HCT116 (cell line): ENCODE results near the gene SDK1. TPM values are rescaled to one million over a fixed set of nuclear protein-coding genes. Genes with fewer than 3 reads are reported as not detected.

Experiments used
- ATAC-seq: fragments of 200-7000 bp; cut with Tn5 transposase; 2 replicates; pipeline ENCODE4 v1.9.1; 2020; ENCODE audit warnings: mild to moderate bottlenecking, moderate library complexity
- BruUV-seq: library from RNA; stranded (reverse); fragments of 400-500 nt; replicated peaks from 2 replicates; lab custom pipeline; 2021; lab: Mats Ljungman, UMichigan
- CTCF ChIA-PET: fragments of 300-600 bp; sonication (Branson Sonifier 250); formaldehyde crosslinking; loops from one replicate; lab custom pipeline; 2021; ENCODE audit warnings: antibody characterized with exemption; lab: Charles Lee
- POLR2A ChIA-PET: fragments of 300-600, 350-600 bp; sonication (Branson Sonifier 250); formaldehyde crosslinking; loops from one replicate; lab custom pipeline; 2021; ENCODE audit warnings: antibody characterized with exemption; lab: Charles Lee
- RAD21 ChIA-PET, 2 experiments: fragments of 300-600 bp; sonication (Branson Sonifier 250); formaldehyde crosslinking; loops; one replicate each; lab custom pipeline; 2023; ENCODE audit warnings: low total read pairs in 2 of 2; ENCODE audit not compliant: uncharacterized antibody in 2 of 2, unreplicated experiment in 2 of 2, low non-redundant PET in 1 of 2; lab: Charles Lee
- DNase-seq: peaks from one replicate; pipeline ENCODE4 v3.0.0-alpha.2; 2010; ENCODE audit warnings: low read depth, low spot score
- H2AFZ ChIP-seq: fragments of 200-600 bp; shearing (Covaris generic), sonication (generic); 2 replicates; pipeline ENCODE4 v1.6.1; 2017; ENCODE audit warnings: low read depth, mixed run types, mixed read lengths, antibody characterized with exemption, low read length; ENCODE audit not compliant: poor library complexity, severe bottlenecking
- H3K27ac ChIP-seq: 2 replicates; pipeline ENCODE4 v1.5.1; 2012; ENCODE audit warnings: low read depth, low read length
- H3K27me3 ChIP-seq: fragments of 200-600 bp; sonication (generic); 2 replicates; pipeline ENCODE4 v1.6.1; 2016; ENCODE audit warnings: mixed run types, low read length, mixed read lengths; ENCODE audit not compliant: insufficient read depth
- H3K36me3 ChIP-seq, 2 experiments: fragments of 200-500 bp in 1 of 2; fragments of 200-600 bp in 1 of 2; sonication (Bioruptor generic) in 1 of 2; sonication (generic) in 1 of 2; 2 replicates each; pipeline versions ENCODE4 v1.5.1 to v1.6.1; 2014 to 2016; ENCODE audit warnings: low read length in 2 of 2, inconsistent platforms in 1 of 2, mixed read lengths in 1 of 2, mixed run types in 1 of 2; ENCODE audit not compliant: insufficient read depth in 2 of 2, control insufficient read depth in 1 of 2
- H3K4me1 ChIP-seq, 2 experiments: fragments of 200-600 bp in 1 of 2; sonication (generic) in 1 of 2; 2 replicates each; pipeline versions ENCODE4 v1.5.1 to v1.6.1; 2012 to 2017; ENCODE audit warnings: low read length in 2 of 2, inconsistent platforms in 1 of 2, mild to moderate bottlenecking in 1 of 2, mixed read lengths in 1 of 2, mixed run types in 1 of 2, moderate library complexity in 1 of 2; ENCODE audit not compliant: insufficient read depth in 2 of 2, control insufficient read depth in 1 of 2
- H3K4me2 ChIP-seq: fragments of 200-600 bp; sonication (generic); 2 replicates; pipeline ENCODE4 v1.6.1; 2017; ENCODE audit warnings: mixed run types, low read length, mixed read lengths
- H3K4me3 ChIP-seq, 2 experiments: fragments of 200-600 bp in 1 of 2; sonication (generic) in 1 of 2; replicated peaks in 1 of 2; 2 replicates each; pipeline ENCODE4 v1.5.1; 2011 to 2016; ENCODE audit warnings: low read length in 2 of 2, control low read depth in 1 of 2, low read depth in 1 of 2, mild to moderate bottlenecking in 1 of 2, mixed read lengths in 1 of 2, mixed run types in 1 of 2
- H3K79me2 ChIP-seq: fragments of 200-600 bp; sonication (generic); 2 replicates; pipeline ENCODE4 v1.6.1; 2017; ENCODE audit warnings: mild to moderate bottlenecking, mixed run types, low read length, moderate library complexity, mixed read lengths; ENCODE audit not compliant: insufficient read depth
- H3K9ac ChIP-seq: fragments of 200-600 bp; sonication (generic); 2 replicates; pipeline ENCODE4 v1.6.1; 2016; ENCODE audit warnings: low read length, mixed read lengths
- H3K9me2 ChIP-seq: fragments of 200-600 bp; sonication (generic), shearing (Covaris generic); 2 replicates; pipeline ENCODE4 v1.6.1; 2017; ENCODE audit warnings: mixed run types, mild to moderate bottlenecking, moderate library complexity; ENCODE audit not compliant: insufficient read depth
- H3K9me3 ChIP-seq, 2 experiments: fragments of 200-500 bp in 1 of 2; fragments of 200-600 bp in 1 of 2; sonication (Bioruptor generic) in 1 of 2; sonication (generic) in 1 of 2; 2 replicates each; pipeline ENCODE4 v1.6.1; 2014 to 2017; ENCODE audit warnings: low read length in 2 of 2, mixed read lengths in 2 of 2, inconsistent platforms in 1 of 2, low read depth in 1 of 2, mild to moderate bottlenecking in 1 of 2, mixed run types in 1 of 2, moderate library complexity in 1 of 2; ENCODE audit not compliant: control insufficient read depth in 1 of 2, insufficient read depth in 1 of 2
- H4K20me1 ChIP-seq: fragments of 200-600 bp; sonication (generic), shearing (Covaris generic); 2 replicates; pipeline ENCODE4 v1.6.1; 2017; ENCODE audit warnings: mixed run types, mild to moderate bottlenecking, moderate library complexity; ENCODE audit not compliant: insufficient read depth
- CBX3 ChIP-seq: IDR thresholded peaks from 2 replicates; pipeline ENCODE4 v1.6.1; 2012; ENCODE audit warnings: low read depth
- CEBPB ChIP-seq: IDR thresholded peaks from 2 replicates; pipeline ENCODE4 v1.6.1; 2012; ENCODE audit warnings: low read depth
- ELF1 ChIP-seq: IDR thresholded peaks from 2 replicates; pipeline ENCODE4 v1.6.1; 2012; ENCODE audit warnings: low read depth, borderline replicate concordance
- FOSL1 ChIP-seq: IDR thresholded peaks from 2 replicates; pipeline ENCODE4 v1.6.1; 2012; ENCODE audit warnings: low read depth
- POLR2A ChIP-seq: IDR thresholded peaks from 2 replicates; pipeline ENCODE4 v1.7.0; 2011; ENCODE audit warnings: borderline replicate concordance; ENCODE audit not compliant: insufficient read depth, insufficient read length; ENCODE audit errors: extremely low read depth
- POLR2AphosphoS5 ChIP-seq: IDR thresholded peaks from 2 replicates; pipeline ENCODE4 v1.6.1; 2011; ENCODE audit warnings: mild to moderate bottlenecking, low read depth, low read length, moderate library complexity
- RAD21 ChIP-seq: IDR thresholded peaks from 2 replicates; pipeline ENCODE4 v1.6.1; 2012; ENCODE audit warnings: low read depth, mild to moderate bottlenecking
- SIN3A ChIP-seq: IDR thresholded peaks from 2 replicates; pipeline ENCODE4 v1.6.1; 2012; ENCODE audit warnings: low read depth
- SRF ChIP-seq: IDR thresholded peaks from 2 replicates; pipeline ENCODE4 v1.6.1; 2012; ENCODE audit warnings: low read depth
- TCF7L2 ChIP-seq: IDR thresholded peaks from 2 replicates; pipeline ENCODE4 v1.7.0; 2011; ENCODE audit warnings: borderline replicate concordance, inconsistent platforms; ENCODE audit not compliant: insufficient read depth, insufficient read length; ENCODE audit errors: extremely low read depth
- YY1 ChIP-seq: IDR thresholded peaks from 2 replicates; pipeline ENCODE4 v1.6.1; 2011; ENCODE audit warnings: low read length, low read depth, moderate library complexity, mild to moderate bottlenecking; ENCODE audit not compliant: insufficient replicate concordance; ENCODE audit errors: extremely low read depth
- ZFX ChIP-seq: fragments of 450-650 bp; IDR thresholded peaks from 2 replicates; pipeline ENCODE4 v1.6.1; 2017
- ZNF274 ChIP-seq: fragments of 200-500 bp; sonication (Bioruptor generic); IDR thresholded peaks from 2 replicates; pipeline ENCODE4 v1.6.1; 2014; ENCODE audit warnings: mild to moderate bottlenecking, low read depth, low read length, inconsistent platforms
- intact Hi-C: fragments of 100-400 bp; cut with micrococcal nuclease; formaldehyde crosslinking; loops from 2 replicates; pipeline ENCODE4 v1.10.0; 2022
- total RNA-seq: library from RNA; stranded (reverse); gene quantifications from one replicate; pipeline ENCODE4 v1.2.1, GENCODE V29; 2021; ENCODE audit not compliant: unreplicated experiment
- TF ChIP-seq, protein P1 (sequence below): IDR thresholded peaks from 2 replicates; pipeline ENCODE4 v1.6.1; 2012

SDK1 gene
- total RNA-seq, 1 experiment from 2014 or later = 0.05 TPM

DNA sequence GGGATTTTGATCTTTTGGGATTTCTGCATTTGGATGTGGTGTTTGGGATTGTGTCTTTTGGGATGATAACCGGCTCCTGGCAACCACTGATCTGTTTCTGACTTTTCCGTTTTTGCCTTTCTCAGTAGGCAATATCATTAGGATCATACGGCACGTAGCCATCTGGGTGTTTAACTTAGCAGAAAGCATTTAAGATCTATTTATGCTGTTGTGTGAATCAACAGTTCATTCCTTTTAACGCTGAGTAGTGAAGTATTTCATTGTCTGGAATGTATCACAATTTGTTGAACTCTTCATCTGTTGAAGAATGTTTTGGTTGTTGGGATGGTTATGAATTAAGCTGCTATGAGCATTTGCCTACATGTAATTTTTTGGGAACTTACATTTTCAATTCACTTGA is 459.6 kb downstream of the SDK1 start (continued):
- no peak for TF ChIP-seq ZFX
- TF ChIP-seq POLR2A = no peak

DNA sequence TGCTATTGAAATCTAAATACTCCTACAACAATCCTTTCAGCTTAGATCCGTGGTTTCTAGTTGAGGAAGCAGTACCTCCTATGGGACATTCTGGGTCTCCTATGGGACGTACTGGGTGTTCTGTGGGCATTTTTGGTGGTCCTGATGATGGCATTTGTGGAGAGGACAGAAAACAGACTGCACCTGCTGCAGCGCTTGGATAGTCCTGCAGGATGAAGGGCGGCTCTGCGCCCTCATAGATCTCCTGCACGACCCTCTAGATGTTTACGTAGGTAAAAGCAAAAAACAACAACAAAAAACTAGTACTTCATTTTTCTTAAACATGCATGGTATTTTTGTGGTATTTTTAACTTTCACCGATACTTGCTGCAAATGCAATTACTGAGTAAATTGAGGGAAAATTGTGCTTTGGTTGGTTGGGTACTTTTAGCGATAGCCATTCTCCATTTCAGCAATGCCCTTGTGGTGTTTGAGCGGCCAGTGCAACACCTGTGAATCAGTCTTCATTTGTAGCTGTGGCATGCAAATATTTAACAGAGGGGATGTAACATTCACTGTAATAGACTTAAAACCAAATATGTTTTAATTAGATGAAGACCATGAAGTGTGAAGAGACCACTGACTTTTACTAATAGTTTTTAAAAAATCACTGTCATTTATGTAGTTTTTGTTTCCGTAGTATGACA is 461.2 kb downstream of the SDK1 start:
- Histone ChIP-seq H3K79me2 (no peaks in the 10 kb centered on the region), H3K27me3 (no peaks in the 10 kb centered on the region), H3K36me3 (no peaks in the 10 kb centered on the region), H3K9me2 (no peaks in the 10 kb centered on the region), H3K4me3 (no peak overlapping the region), H3K9ac (no peak overlapping the region), H2AFZ (no peak overlapping the region), H3K4me1 (no peaks in the 10 kb centered on the region), H3K27ac (no peak overlapping the region), H3K4me2 (no peak overlapping the region), H4K20me1 (no peaks in the 10 kb centered on the region), H3K9me3 (no peaks in the 10 kb centered on the region)
- BruUV-seq = no TSS peak
- DNase-seq (no peak), ATAC-seq (no peak)
- CTCF ChIA-PET = no interaction called here
- RAD21 ChIA-PET = no interaction called here
- TF ChIP-seq ZFX (no peak), CEBPB (no peak), SIN3A (no peak), ZNF274 (no peak), CBX3 (no peak), RAD21 (no peak), SRF (no peak), ELF1 (no peak), FOSL1 (no peak), TCF7L2 (no peak), YY1 (no peak), POLR2AphosphoS5 (no peak)
- TF ChIP-seq, protein P1, sequence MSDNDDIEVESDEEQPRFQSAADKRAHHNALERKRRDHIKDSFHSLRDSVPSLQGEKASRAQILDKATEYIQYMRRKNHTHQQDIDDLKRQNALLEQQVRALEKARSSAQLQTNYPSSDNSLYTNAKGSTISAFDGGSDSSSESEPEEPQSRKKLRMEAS = no peak
- POLR2A ChIA-PET = no interaction called here
- intact Hi-C loops = no loop called here
